Lung (tissue), 12 donors: ENCODE measurements around the gene NXPH1. TPM values are rescaled to one million over a fixed set of nuclear protein-coding genes. Genes with fewer than 3 reads are reported as not detected.
A peak's percentile ranks its signal among the peaks of the same experiment; 100 is the strongest.

Source experiments
- ATAC-seq: fragments of 200-7000 bp; cut with Tn5 transposase; one replicate; pipeline ENCODE4 v1.9.1; 2020; ENCODE audit warnings: moderate number of reproducible peaks; ENCODE audit not compliant: insufficient read depth, low FRiP score
- DNase-seq, 3 donors: peaks; one replicate each; pipeline ENCODE4 v3.0.0-alpha.2; 2013 to 2017
- H3K27ac ChIP-seq, 2 donors: one replicate each; pipeline ENCODE4 v1.5.1; 2013; ENCODE audit warnings: mild to moderate bottlenecking in 2 of 2, moderate library complexity in 2 of 2, control low read depth in 1 of 2, inconsistent platforms in 1 of 2, low read depth in 1 of 2, low read length in 1 of 2
- H3K27me3 ChIP-seq, 3 donors: one replicate each; pipeline ENCODE4 v1.5.1; 2013; ENCODE audit warnings: low read length in 2 of 3; ENCODE audit not compliant: control insufficient read depth in 3 of 3, insufficient read depth in 3 of 3
- H3K36me3 ChIP-seq, 4 donors: one replicate each; pipeline ENCODE4 v1.5.1; 2013; ENCODE audit warnings: low read length in 4 of 4, mild to moderate bottlenecking in 1 of 4, moderate library complexity in 1 of 4; ENCODE audit not compliant: control insufficient read depth in 4 of 4, insufficient read depth in 4 of 4
- H3K4me1 ChIP-seq, 5 donors: one replicate each; pipeline ENCODE4 v1.5.1; 2013; ENCODE audit warnings: low read length in 5 of 5, mild to moderate bottlenecking in 2 of 5, moderate library complexity in 1 of 5; ENCODE audit not compliant: control insufficient read depth in 5 of 5, insufficient read depth in 5 of 5
- H3K4me3 ChIP-seq: one replicate; pipeline ENCODE4 v1.5.1; 2013; ENCODE audit warnings: mild to moderate bottlenecking, control low read depth, moderate library complexity
- H3K9ac ChIP-seq, 2 donors: one replicate each; pipeline ENCODE4 v1.5.1; 2013; ENCODE audit warnings: low read length in 2 of 2, control low read depth in 1 of 2; ENCODE audit not compliant: insufficient read depth in 1 of 2
- H3K9me3 ChIP-seq, 4 donors: one replicate each; pipeline ENCODE4 v1.5.1; 2013; ENCODE audit warnings: low read length in 3 of 4, mild to moderate bottlenecking in 1 of 4, moderate library complexity in 1 of 4; ENCODE audit not compliant: control insufficient read depth in 4 of 4, insufficient read depth in 3 of 4
- CTCF ChIP-seq: IDR thresholded peaks from 2 replicates; pipeline ENCODE4 v1.5.1; 2012; ENCODE audit warnings: mild to moderate bottlenecking; ENCODE audit errors: control extremely low read depth, extremely low read depth
- WGBS, 2 donors: extraction: QIAGEN DNeasy Blood & Tissue Kit; methylation state at CpG; one replicate each; pipeline ENCODE4 v1.1.7; 2013; 5-methylcytosine and 5-hydroxymethylcytosine counted together
- polyA plus RNA-seq, 2 donors: library from polyadenylated mRNA; stranded (reverse); fragments of 200-250 nt; gene quantifications; one replicate each; pipeline ENCODE4 v1.2.1, GENCODE V29; 2013
- total RNA-seq, 2 donors: library from RNA; depleted of rRNA in 1 of 2; stranded (reverse); fragments of >200 nt in 1 of 2; gene quantifications; one replicate each; pipeline ENCODE4 v1.2.1, GENCODE V29; 2014 to 2021
- donor health status: control.
- donor health status: control.
- donor health status: Bipolar disorder and iron deficiency.
- donor health status: healthy.
- donor health status: DM: yes; HTN: yes; CAD: no.

Gene NXPH1
- total and polyA plus RNA-seq, 4 donors, result 0.09 to 0.17 TPM; not detected in 2

DNA sequence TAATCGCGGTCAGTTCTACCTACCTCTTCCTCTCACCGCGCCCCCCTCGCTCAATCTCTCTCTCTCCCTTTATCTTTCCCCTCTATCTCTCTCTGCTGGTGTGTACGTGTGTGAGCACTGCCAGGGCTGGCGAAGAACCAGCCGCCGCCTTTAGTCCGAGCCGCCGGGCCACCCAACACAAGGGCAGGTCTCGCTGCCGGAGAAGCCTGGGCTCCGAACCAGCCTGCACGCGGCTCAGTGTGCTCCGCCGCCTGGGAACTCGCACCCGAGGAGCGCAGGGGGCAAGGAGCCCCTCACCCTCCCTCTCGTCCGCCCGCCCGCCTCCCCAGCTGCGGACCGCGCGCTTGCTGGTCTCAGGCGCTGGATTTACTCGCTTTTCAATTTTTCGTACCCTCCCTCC is 1.7 kb downstream of the NXPH1 start:
- 5 to 7% methylated on average over 26 to 33 of the region's 33 CpGs for WGBS, 2 donors
- H3K9me3 ChIP-seq, result peaks cover 0 to 28% (median 0%) of the 10 kb centered on the region in 4 donors
- H3K9ac ChIP-seq, result no peak overlapping the region
- ATAC-seq, result no peak
- no peak for DNase-seq
- no peak overlapping the region for H3K4me3 ChIP-seq
- no peak for TF ChIP-seq CTCF
- no peaks in the 10 kb centered on the region for H3K36me3 ChIP-seq
- no peak overlapping the region for H3K27ac ChIP-seq
- H3K4me1 ChIP-seq, result peaks cover 0 to 7% (median 0%) of the 10 kb centered on the region in 5 donors
- H3K27me3 ChIP-seq, result peaks cover 25 to 95% (median 65%) of the 10 kb centered on the region in 3 donors

- H3K9me3 ChIP-seq, result peaks cover 0 to 28% (median 0%) of the 10 kb centered on the region in 4 donors
- H3K4me3 ChIP-seq, result no peak overlapping the region
- 11 to 12% methylated on average over 33 of the region's 33 CpGs for WGBS, 2 donors
- peaks cover 25 to 98% (median 72%) of the 10 kb centered on the region in 3 donors for H3K27me3 ChIP-seq
- H3K9ac ChIP-seq, result no peak overlapping the region
- DNase-seq (no peak), ATAC-seq (no peak)
- no peak overlapping the region for H3K27ac ChIP-seq
- no peaks in the 10 kb centered on the region for H3K36me3 ChIP-seq
- TF ChIP-seq CTCF, result no peak
- H3K4me1 ChIP-seq, result peaks cover 0 to 7% (median 0%) of the 10 kb centered on the region in 5 donors
Measured at GRCh38 chr7:8435590-8436545, 2.5 kb downstream of the NXPH1 start.

- 1% methylated on average over 15 of the region's 15 CpGs for WGBS, 2 donors
- Histone ChIP-seq H3K4me1 (peaks cover 0 to 7% (median 0%) of the 10 kb centered on the region in 5 donors), H3K36me3 (no peaks in the 10 kb centered on the region), H3K4me3 (no peak overlapping the region), H3K9ac (no peak overlapping the region), H3K9me3 (peaks cover 0 to 32% (median 0%) of the 10 kb centered on the region in 4 donors), H3K27me3 (peaks cover 25 to 97% (median 79%) of the 10 kb centered on the region in 3 donors), H3K27ac (no peak overlapping the region)
- peak; percentile 32 for TF ChIP-seq CTCF
- no peak for ATAC-seq
- peak; percentile 25 to 45 (median 43) for DNase-seq
Measured at GRCh38 chr7:8436965-8437364, 3.6 kb downstream of the NXPH1 start.
